Choroid plexus epithelial cell (primary cell): ENCODE results near the gene PTK6.

ENCODE experiments used
- DNase-seq: peaks from one replicate; pipeline ENCODE4 v3.0.0-alpha.2; 2010; ENCODE audit warnings: low read depth
- H3K4me3 ChIP-seq: 2 replicates; pipeline ENCODE4 v1.5.1; 2011; ENCODE audit warnings: low read depth, mild to moderate bottlenecking, control low read depth, low read length, moderate library complexity
- TF ChIP-seq, protein P1 (sequence below): conservative IDR thresholded peaks from 2 replicates; pipeline ENCODE4 v1.5.1; 2011; ENCODE audit warnings: low read depth, mild to moderate bottlenecking, control low read depth, inconsistent platforms, low read length, moderate library complexity

Gene PTK6

GRCh38 chr20:63508072-63508768 is 29.0 kb downstream of the PTK6 start:
- no peak for DNase-seq
- TF ChIP-seq, protein P1, sequence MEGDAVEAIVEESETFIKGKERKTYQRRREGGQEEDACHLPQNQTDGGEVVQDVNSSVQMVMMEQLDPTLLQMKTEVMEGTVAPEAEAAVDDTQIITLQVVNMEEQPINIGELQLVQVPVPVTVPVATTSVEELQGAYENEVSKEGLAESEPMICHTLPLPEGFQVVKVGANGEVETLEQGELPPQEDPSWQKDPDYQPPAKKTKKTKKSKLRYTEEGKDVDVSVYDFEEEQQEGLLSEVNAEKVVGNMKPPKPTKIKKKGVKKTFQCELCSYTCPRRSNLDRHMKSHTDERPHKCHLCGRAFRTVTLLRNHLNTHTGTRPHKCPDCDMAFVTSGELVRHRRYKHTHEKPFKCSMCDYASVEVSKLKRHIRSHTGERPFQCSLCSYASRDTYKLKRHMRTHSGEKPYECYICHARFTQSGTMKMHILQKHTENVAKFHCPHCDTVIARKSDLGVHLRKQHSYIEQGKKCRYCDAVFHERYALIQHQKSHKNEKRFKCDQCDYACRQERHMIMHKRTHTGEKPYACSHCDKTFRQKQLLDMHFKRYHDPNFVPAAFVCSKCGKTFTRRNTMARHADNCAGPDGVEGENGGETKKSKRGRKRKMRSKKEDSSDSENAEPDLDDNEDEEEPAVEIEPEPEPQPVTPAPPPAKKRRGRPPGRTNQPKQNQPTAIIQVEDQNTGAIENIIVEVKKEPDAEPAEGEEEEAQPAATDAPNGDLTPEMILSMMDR, result no peak
- H3K4me3 ChIP-seq, result no peak overlapping the region

DNA sequence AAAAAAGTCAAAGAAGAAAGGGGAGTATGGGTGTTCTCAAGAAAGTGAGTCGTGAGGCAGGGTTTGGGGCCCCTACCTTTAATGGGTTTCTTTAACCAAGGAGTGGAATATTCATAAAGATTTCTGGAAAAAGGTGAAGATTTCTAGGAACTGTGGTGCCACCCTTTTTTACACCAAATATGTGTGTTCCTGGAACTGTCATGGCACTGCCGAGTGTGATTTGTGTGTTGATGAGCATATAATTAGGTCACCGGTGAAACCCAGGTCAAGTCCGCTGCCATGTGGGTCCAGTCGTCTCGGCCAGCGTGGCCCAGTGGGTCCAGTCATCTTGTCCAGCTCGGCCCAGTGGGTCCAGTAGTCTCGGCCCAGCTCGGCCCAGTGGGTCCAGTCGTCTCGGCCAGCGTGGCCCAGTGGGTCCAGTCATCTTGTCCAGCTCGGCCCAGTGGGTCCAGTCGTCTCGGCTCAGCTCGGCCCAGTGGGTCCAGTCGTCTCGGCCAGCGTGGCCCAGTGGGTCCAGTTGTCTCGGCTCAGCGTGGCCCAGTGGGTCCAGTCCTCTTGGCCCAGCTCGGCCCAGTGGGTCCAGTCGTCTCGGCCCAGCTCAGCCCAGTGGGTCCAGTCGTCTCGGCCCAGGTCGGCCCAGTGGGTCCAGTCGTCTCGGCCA is 30.0 kb downstream of the PTK6 start:
- no peak overlapping the region for H3K4me3 ChIP-seq
- TF ChIP-seq, protein P1, result no peak
- no peak for DNase-seq

- no peak for DNase-seq
- H3K4me3 ChIP-seq, result no peak overlapping the region
- TF ChIP-seq, protein P1, result no peak
Observed at GRCh38 chr20:63505723-63506122, 31.5 kb downstream of the PTK6 start.

DNA sequence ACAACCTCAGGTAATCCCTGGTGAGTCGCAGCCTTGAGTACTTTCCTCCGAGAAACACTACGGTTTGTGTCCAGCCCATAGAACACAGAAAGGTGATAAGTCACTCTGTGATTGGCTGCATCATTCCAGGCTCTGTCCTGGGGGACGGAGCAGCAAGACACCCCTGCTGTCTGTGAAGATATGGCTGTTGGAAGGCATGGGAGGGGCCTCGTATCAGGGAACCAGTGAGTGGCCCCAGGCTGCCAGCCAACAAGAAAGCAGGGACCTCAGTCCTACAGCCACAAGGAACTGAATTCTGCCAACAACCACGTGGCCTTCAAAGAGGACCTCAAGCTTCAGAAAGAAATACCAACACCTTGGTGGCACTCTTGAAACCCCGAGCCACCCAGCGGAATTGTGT is 31.9 kb downstream of the PTK6 start:
- TF ChIP-seq, protein P1, result no peak
- no peak for DNase-seq
- H3K4me3 ChIP-seq, result no peak overlapping the region

GRCh38 chr20:63504642-63505041 is 32.5 kb downstream of the PTK6 start:
- TF ChIP-seq, protein P1, result no peak
- no peak overlapping the region for H3K4me3 ChIP-seq
- no peak for DNase-seq

GRCh38 chr20:63503524-63503923 is 33.7 kb downstream of the PTK6 start:
- TF ChIP-seq, protein P1, result no peak
- no peak overlapping the region for H3K4me3 ChIP-seq
- DNase-seq, result no peak
